Measurements from ENCODE around the gene PCSK7.

- no peak for TF ChIP-seq ZNF8 (CRISPR knock-in tag; IDR thresholded peaks at IDR 0.05)
- no peak for TF ChIP-seq ZFP3 (CRISPR knock-in tag; IDR thresholded peaks at IDR 0.05)
- no peak for TF ChIP-seq ZC3H10 (CRISPR knock-in tag; IDR thresholded peaks at IDR 0.05)
- TF ChIP-seq PATZ1 (CRISPR knock-in tag; IDR thresholded peaks at IDR 0.05; ENCODE audit: borderline replicate concordance): no peak
- no peak for TF ChIP-seq TSHZ2 (CRISPR knock-in tag; IDR thresholded peaks at IDR 0.05)
- no peak for TF ChIP-seq CSRNP3 (CRISPR knock-in tag; IDR thresholded peaks at IDR 0.05)
- no peak for TF ChIP-seq SNAI2 (CRISPR knock-in tag; IDR thresholded peaks at IDR 0.05)
Measured at GRCh38 chr11:117166491-117166890, 65.4 kb downstream of the PCSK7 start.

Data from SK-N-SH treated with all-trans-retinoic acid at 6 μM for 48 hours (cell line).